ENCODE measurements around the gene ENGASE. TPM values are rescaled to one million over a fixed set of nuclear protein-coding genes. Genes with fewer than 3 reads are reported as not detected.

Gene ENGASE
- total RNA-seq, 1 donor from 2014 or later, result 12.5 TPM

DNA sequence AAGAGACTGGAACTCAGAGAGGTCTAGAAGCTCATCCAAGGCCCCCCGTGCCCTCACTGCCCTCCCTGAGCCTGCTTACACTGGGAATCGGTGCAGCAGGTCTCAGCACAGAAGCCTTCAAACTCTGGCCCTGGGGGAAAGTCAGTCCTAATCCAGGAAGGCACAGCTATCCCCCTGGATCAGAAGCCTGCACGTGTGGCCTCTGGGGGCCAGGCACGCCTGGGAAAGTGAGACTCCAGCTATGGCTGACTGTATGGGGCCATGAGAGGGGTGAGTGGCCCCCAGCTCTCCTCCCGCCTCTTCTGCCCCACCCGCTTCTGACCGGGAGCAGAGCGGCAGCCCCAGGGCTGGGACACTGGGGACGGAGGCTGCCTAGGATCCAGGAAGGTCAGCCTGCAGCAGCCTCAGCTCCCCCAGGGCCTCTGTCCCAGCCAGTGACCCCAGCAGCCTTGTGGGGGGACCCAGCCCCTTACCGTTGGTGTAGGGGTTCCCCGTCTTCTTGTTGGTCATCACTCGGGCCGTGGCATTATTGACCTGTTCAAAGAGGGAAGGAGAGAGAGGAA, 26.6 kb downstream of the ENGASE start:
- H3K27me3 ChIP-seq (ENCODE audit: control insufficient read depth in 3 of 3, insufficient read depth in 3 of 3, low read length in 3 of 3), result peaks cover 58 to 77% (median 71%) of the 10 kb centered on the region in 3 donors
- H3K9me3 ChIP-seq (ENCODE audit: control insufficient read depth in 3 of 3, low read length in 3 of 3), result no peaks in the 10 kb centered on the region
- H3K4me3 ChIP-seq (ENCODE audit: low read length in 3 of 3), result no peak overlapping the region
- H3K4me1 ChIP-seq (ENCODE audit: control insufficient read depth in 3 of 3, insufficient read depth in 3 of 3, low read length in 3 of 3), result no peaks in the 10 kb centered on the region
- no peaks in the 10 kb centered on the region for H3K36me3 ChIP-seq (ENCODE audit: control insufficient read depth in 3 of 3, insufficient read depth in 3 of 3, low read length in 3 of 3)
- no peak overlapping the region for H3K9ac ChIP-seq (ENCODE audit: low read depth in 1 of 3, low read length in 3 of 3)
- no peak overlapping the region for H3K27ac ChIP-seq (ENCODE audit: low read depth, low read length)

DNA sequence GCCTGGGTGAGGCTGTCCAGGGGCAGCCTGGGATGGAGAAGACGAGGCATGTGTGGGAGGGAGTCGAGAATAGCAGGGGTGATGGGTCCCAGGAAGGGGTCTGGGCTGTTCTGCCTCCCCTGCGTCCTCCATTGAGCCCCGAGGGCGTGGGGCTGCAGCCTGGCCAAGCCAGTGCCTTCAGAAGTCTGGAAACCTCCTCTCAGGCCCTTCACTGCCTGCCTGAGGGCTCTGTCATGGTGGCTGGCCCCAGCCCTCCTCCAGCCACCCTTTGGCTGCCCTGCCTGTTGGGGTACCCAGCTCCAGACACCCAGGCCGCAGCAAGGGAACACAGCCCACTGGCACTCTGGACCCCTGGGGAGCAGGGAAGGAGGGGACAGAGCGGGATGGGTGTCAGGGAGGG, 27.6 kb downstream of the ENGASE start:
- Histone ChIP-seq H3K9me3 (ENCODE audit: control insufficient read depth in 3 of 3, low read length in 3 of 3) (no peaks in the 10 kb centered on the region), H3K9ac (ENCODE audit: low read depth in 1 of 3, low read length in 3 of 3) (no peak overlapping the region), H3K27me3 (ENCODE audit: control insufficient read depth in 3 of 3, insufficient read depth in 3 of 3, low read length in 3 of 3) (peaks cover 55 to 69% (median 64%) of the 10 kb centered on the region in 3 donors), H3K4me3 (ENCODE audit: low read length in 3 of 3) (no peak overlapping the region), H3K27ac (ENCODE audit: low read depth, low read length) (no peak overlapping the region), H3K36me3 (ENCODE audit: control insufficient read depth in 3 of 3, insufficient read depth in 3 of 3, low read length in 3 of 3) (no peaks in the 10 kb centered on the region), H3K4me1 (ENCODE audit: control insufficient read depth in 3 of 3, insufficient read depth in 3 of 3, low read length in 3 of 3) (no peaks in the 10 kb centered on the region)

DNA sequence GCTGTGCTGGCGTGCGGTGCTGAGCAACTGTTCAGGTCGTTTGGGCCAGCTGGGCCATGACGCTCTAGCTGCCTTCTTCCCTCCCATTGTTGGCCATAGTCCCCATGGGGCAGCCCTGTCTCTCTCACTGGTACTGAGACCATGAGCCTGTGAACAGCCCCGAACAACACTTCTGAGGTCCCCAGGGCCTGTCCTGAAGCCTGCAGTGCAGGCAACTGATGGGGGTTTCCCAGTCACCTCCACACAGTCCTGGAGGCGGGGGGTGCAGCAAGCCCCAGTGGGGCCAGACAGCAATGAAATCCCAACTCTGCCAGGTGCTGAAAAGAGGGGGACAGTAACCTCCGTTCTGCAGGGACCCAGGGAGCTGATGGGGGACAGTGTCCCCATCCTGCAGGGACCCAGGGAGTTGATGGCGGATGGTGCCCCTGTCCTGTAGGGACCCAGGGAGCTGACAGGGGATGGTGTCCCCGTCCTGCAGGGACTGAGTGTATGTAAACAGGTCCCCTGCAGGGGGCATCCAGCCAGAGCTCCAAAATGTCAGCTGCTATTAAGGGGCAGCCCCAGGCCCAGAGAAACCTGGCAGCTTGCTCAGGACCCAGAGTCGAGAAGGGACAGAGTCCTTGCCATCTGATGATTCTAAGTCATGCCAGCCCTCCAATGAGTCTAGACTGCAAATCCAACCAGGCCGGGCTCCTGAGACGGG, 30.4 kb downstream of the ENGASE start:
- Histone ChIP-seq H3K9me3 (ENCODE audit: control insufficient read depth in 3 of 3, low read length in 3 of 3) (no peaks in the 10 kb centered on the region), H3K9ac (ENCODE audit: low read depth in 1 of 3, low read length in 3 of 3) (no peak overlapping the region), H3K4me3 (ENCODE audit: low read length in 3 of 3) (no peak overlapping the region), H3K4me1 (ENCODE audit: control insufficient read depth in 3 of 3, insufficient read depth in 3 of 3, low read length in 3 of 3) (no peaks in the 10 kb centered on the region), H3K27me3 (ENCODE audit: control insufficient read depth in 3 of 3, insufficient read depth in 3 of 3, low read length in 3 of 3) (peaks cover 46 to 64% (median 61%) of the 10 kb centered on the region in 3 donors), H3K27ac (ENCODE audit: low read depth, low read length) (no peak overlapping the region), H3K36me3 (ENCODE audit: control insufficient read depth in 3 of 3, insufficient read depth in 3 of 3, low read length in 3 of 3) (no peaks in the 10 kb centered on the region)

DNA sequence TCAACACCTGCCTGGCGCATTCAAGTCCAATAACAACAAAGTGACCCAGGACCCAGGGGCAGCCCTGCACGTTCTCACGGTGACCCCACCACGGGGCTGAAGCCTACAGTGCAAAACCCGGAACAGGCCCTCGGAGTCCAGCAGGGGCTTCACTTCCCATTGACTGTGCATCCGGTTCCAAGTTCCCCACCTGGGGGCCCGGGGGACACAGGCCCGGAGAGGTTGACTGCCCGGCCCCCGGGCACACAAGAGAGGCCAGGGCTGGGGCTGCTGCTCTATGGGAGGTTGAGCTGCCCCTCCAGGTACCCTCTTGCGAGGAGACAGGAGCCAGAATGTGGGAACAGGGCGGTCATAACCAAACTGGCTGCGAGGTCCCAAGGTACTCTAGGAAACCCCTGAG, 31.3 kb downstream of the ENGASE start:
- no peak overlapping the region for H3K9ac ChIP-seq (ENCODE audit: low read depth in 1 of 3, low read length in 3 of 3)
- no peaks in the 10 kb centered on the region for H3K9me3 ChIP-seq (ENCODE audit: control insufficient read depth in 3 of 3, low read length in 3 of 3)
- no peak overlapping the region for H3K27ac ChIP-seq (ENCODE audit: low read depth, low read length)
- no peaks in the 10 kb centered on the region for H3K4me1 ChIP-seq (ENCODE audit: control insufficient read depth in 3 of 3, insufficient read depth in 3 of 3, low read length in 3 of 3)
- H3K36me3 ChIP-seq (ENCODE audit: control insufficient read depth in 3 of 3, insufficient read depth in 3 of 3, low read length in 3 of 3), result no peaks in the 10 kb centered on the region
- H3K27me3 ChIP-seq (ENCODE audit: control insufficient read depth in 3 of 3, insufficient read depth in 3 of 3, low read length in 3 of 3), result peaks cover 37 to 68% (median 61%) of the 10 kb centered on the region in 3 donors
- H3K4me3 ChIP-seq (ENCODE audit: low read length in 3 of 3), result no peak overlapping the region

DNA sequence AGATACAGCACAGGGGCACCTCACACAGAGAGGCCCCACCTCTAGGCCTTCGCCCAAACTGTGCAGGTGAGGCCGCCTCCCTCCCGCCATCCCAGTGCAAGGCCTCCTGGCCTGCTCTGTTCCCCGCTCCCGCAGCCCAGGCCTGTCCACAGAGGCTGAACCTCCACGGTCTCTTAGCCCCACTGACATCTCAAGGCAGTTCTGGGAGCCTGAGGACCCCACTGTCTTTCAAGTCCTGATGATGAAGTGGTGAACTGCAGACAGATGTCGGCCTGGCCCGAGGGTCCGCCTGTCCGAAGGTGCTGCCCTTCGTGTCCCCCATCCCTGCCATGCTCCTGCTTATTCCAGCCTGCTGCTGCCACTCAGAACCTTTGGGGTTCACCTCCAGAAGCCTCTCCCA, 32.3 kb downstream of the ENGASE start:
- Histone ChIP-seq H3K4me3 (ENCODE audit: low read length in 3 of 3) (no peak overlapping the region), H3K9me3 (ENCODE audit: control insufficient read depth in 3 of 3, low read length in 3 of 3) (no peaks in the 10 kb centered on the region), H3K4me1 (ENCODE audit: control insufficient read depth in 3 of 3, insufficient read depth in 3 of 3, low read length in 3 of 3) (no peaks in the 10 kb centered on the region), H3K36me3 (ENCODE audit: control insufficient read depth in 3 of 3, insufficient read depth in 3 of 3, low read length in 3 of 3) (no peaks in the 10 kb centered on the region), H3K27me3 (ENCODE audit: control insufficient read depth in 3 of 3, insufficient read depth in 3 of 3, low read length in 3 of 3) (peaks cover 29 to 60% (median 54%) of the 10 kb centered on the region in 3 donors), H3K9ac (ENCODE audit: low read depth in 1 of 3, low read length in 3 of 3) (no peak overlapping the region), H3K27ac (ENCODE audit: low read depth, low read length) (no peak overlapping the region)

DNA sequence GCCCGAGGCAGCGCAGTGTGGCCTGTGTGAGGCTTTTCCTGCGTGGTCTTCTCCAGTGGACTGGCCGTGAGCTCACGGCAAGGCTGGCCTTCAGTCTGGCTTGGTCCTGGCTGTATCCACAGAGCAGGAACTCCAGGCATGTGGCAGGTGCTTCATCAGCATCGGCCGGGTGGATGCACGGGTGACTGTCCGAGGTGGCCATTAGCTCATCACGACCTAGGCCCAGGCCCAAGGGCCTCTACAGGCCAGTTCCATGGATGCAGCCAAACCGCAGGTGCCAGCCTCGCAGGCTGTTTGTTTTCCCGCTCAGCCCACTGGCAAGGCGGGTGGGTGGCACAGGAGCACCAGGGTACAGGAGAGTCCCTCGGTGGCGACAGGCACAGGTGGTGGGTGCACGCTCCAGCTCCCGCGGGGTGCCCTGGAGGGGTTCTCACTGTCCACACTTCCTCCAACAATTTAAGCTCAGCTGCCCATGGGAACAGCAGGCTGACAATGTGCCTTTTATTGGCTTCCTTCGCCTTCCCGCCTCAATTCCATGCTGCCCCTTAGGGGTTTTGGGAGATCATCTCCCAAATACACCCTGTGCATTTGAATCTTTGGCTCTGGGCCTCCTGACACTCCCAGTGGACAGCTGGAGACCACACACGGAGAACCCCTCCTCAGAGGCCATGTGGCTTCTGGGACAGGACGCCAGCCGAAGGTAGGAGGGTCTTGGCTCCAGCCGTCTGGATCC, 33.0 kb downstream of the ENGASE start:
- Histone ChIP-seq H3K4me1 (ENCODE audit: control insufficient read depth in 3 of 3, insufficient read depth in 3 of 3, low read length in 3 of 3) (no peaks in the 10 kb centered on the region), H3K27me3 (ENCODE audit: control insufficient read depth in 3 of 3, insufficient read depth in 3 of 3, low read length in 3 of 3) (peaks cover 22 to 53% (median 47%) of the 10 kb centered on the region in 3 donors), H3K9ac (ENCODE audit: low read depth in 1 of 3, low read length in 3 of 3) (no peak overlapping the region), H3K36me3 (ENCODE audit: control insufficient read depth in 3 of 3, insufficient read depth in 3 of 3, low read length in 3 of 3) (no peaks in the 10 kb centered on the region), H3K4me3 (ENCODE audit: low read length in 3 of 3) (no peak overlapping the region), H3K9me3 (ENCODE audit: control insufficient read depth in 3 of 3, low read length in 3 of 3) (no peaks in the 10 kb centered on the region), H3K27ac (ENCODE audit: low read depth, low read length) (no peak overlapping the region)

DNA sequence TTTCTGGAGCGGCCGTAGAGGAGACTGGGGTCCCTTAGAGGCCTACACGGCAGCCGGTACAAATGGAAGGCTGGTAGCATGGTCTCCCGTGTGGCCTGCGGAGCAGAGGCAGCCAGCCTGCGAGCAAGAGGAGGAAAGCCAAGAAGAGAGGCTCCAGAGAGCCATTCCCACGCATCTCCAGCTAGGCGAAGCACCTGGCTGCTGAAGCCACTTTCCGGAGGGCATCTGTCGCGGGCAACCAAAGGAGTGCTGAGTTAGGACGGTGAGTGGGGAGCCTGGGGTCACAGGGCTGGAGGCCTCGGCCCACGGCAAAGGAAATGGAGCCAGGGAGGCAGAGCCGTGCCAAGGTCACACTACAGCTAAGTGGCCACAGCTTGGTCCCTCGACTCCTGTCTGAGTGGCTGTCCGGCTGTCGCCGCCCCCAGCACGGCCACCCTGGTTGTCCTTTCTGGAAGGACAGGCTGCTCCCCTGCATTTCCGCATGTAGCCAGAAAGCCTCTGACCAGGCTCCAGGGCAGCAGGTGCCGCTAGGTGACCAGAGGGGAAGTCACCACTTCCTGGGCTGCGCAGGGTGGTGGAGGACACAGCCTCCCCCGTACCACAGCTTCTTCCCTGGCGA, 33.7 kb downstream of the ENGASE start:
- no peak overlapping the region for H3K27ac ChIP-seq (ENCODE audit: low read depth, low read length)
- H3K9ac ChIP-seq (ENCODE audit: low read depth in 1 of 3, low read length in 3 of 3), result no peak overlapping the region
- H3K36me3 ChIP-seq (ENCODE audit: control insufficient read depth in 3 of 3, insufficient read depth in 3 of 3, low read length in 3 of 3), result no peaks in the 10 kb centered on the region
- H3K27me3 ChIP-seq (ENCODE audit: control insufficient read depth in 3 of 3, insufficient read depth in 3 of 3, low read length in 3 of 3), result peaks cover 18 to 48% (median 42%) of the 10 kb centered on the region in 3 donors
- H3K4me3 ChIP-seq (ENCODE audit: low read length in 3 of 3), result no peak overlapping the region
- H3K4me1 ChIP-seq (ENCODE audit: control insufficient read depth in 3 of 3, insufficient read depth in 3 of 3, low read length in 3 of 3), result no peaks in the 10 kb centered on the region
- no peaks in the 10 kb centered on the region for H3K9me3 ChIP-seq (ENCODE audit: control insufficient read depth in 3 of 3, low read length in 3 of 3)

DNA sequence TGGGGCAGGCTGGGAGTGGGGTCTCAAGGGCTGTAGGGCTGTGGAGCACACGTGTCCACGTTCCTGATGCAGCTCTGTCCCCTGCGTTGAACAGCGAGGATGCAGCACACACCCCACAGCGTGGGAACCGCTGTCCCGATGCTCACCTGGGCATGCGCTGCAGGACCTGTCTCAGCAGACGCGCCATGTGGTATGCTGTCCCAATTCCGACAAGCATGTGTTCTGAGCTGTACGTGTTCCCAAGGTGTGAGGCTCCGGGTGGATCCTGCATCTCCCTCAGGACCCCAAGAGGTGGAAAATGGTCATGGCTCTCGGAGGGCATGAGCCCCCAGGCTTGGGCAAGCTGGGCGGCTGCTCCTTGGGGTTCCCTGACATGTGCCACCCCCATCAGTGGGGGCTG, 34.2 kb downstream of the ENGASE start:
- Histone ChIP-seq H3K9ac (ENCODE audit: low read depth in 1 of 3, low read length in 3 of 3) (no peak overlapping the region), H3K4me3 (ENCODE audit: low read length in 3 of 3) (no peak overlapping the region), H3K9me3 (ENCODE audit: control insufficient read depth in 3 of 3, low read length in 3 of 3) (no peaks in the 10 kb centered on the region), H3K36me3 (ENCODE audit: control insufficient read depth in 3 of 3, insufficient read depth in 3 of 3, low read length in 3 of 3) (no peaks in the 10 kb centered on the region), H3K27me3 (ENCODE audit: control insufficient read depth in 3 of 3, insufficient read depth in 3 of 3, low read length in 3 of 3) (peaks cover 16 to 45% (median 40%) of the 10 kb centered on the region in 3 donors), H3K27ac (ENCODE audit: low read depth, low read length) (no peak overlapping the region), H3K4me1 (ENCODE audit: control insufficient read depth in 3 of 3, insufficient read depth in 3 of 3, low read length in 3 of 3) (no peaks in the 10 kb centered on the region)

DNA sequence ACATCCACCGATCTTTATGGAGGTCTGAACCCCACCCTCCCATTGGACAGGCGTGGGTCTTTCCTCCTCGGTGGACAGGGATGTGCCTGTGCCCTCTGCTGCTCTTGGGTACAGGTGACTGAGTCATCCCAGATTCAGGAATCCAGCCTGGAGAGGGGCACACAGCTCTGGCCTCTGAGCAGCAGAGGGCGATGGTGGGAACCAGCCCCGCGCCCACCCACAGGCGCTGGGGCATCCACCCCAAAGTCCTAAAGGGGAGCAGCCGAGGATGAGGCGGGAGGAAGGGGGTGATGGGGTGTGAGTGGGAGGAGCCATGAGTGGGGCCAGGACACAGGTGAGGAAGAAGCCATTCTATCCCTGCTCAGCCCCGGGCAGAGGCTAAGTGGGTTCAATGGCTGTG, 35.0 kb downstream of the ENGASE start:
- Histone ChIP-seq H3K9me3 (ENCODE audit: control insufficient read depth in 3 of 3, low read length in 3 of 3) (no peaks in the 10 kb centered on the region), H3K36me3 (ENCODE audit: control insufficient read depth in 3 of 3, insufficient read depth in 3 of 3, low read length in 3 of 3) (no peaks in the 10 kb centered on the region), H3K9ac (ENCODE audit: low read depth in 1 of 3, low read length in 3 of 3) (no peak overlapping the region), H3K4me1 (ENCODE audit: control insufficient read depth in 3 of 3, insufficient read depth in 3 of 3, low read length in 3 of 3) (peaks cover 0 to 6% (median 5%) of the 10 kb centered on the region in 3 donors), H3K4me3 (ENCODE audit: low read length in 3 of 3) (no peak overlapping the region), H3K27me3 (ENCODE audit: control insufficient read depth in 3 of 3, insufficient read depth in 3 of 3, low read length in 3 of 3) (peaks cover 10 to 39% (median 35%) of the 10 kb centered on the region in 3 donors), H3K27ac (ENCODE audit: low read depth, low read length) (no peak overlapping the region)

DNA sequence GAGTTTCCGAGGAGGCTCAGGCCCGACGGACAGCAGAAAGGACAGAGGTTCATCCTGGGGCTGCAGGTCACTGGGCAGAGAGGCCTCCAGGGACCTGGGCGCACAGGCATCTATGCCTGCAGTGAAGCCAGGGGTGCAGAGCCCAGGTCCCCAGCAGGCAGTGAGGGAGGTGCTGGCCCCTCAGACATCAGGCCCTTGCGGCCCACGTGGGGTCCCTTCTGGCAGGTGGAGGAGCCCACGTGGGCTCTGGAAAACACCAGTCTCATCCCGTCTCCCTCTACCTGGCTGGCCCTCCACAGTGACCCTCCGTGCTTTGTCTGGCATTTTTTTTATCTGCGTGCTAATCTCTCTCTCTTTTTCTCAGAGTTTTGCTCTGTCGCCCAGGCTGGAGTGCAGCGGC, 36.5 kb downstream of the ENGASE start:
- H3K36me3 ChIP-seq (ENCODE audit: control insufficient read depth in 3 of 3, insufficient read depth in 3 of 3, low read length in 3 of 3), result no peaks in the 10 kb centered on the region
- H3K4me3 ChIP-seq (ENCODE audit: low read length in 3 of 3), result no peak overlapping the region
- no peak overlapping the region for H3K27ac ChIP-seq (ENCODE audit: low read depth, low read length)
- H3K27me3 ChIP-seq (ENCODE audit: control insufficient read depth in 3 of 3, insufficient read depth in 3 of 3, low read length in 3 of 3), result peaks cover 10 to 33% (median 31%) of the 10 kb centered on the region in 3 donors
- H3K9ac ChIP-seq (ENCODE audit: low read depth in 1 of 3, low read length in 3 of 3), result no peak overlapping the region
- H3K4me1 ChIP-seq (ENCODE audit: control insufficient read depth in 3 of 3, insufficient read depth in 3 of 3, low read length in 3 of 3), result peaks cover 6 to 17% (median 13%) of the 10 kb centered on the region in 3 donors
- no peaks in the 10 kb centered on the region for H3K9me3 ChIP-seq (ENCODE audit: control insufficient read depth in 3 of 3, low read length in 3 of 3)
